ENCODE results near the gene DENND2A.
"Not testable (repeated sequence)": the region's sequence is repeated elsewhere in the genome, so short reads cannot be mapped to it uniquely, and the experiment has no call there.

Gene DENND2A

GRCh38 chr7:140570120-140570519, 70.5 kb downstream of the DENND2A start:
- Histone ChIP-seq H3K9me3 (ENCODE audit: control insufficient read depth in 1 of 2, low read length in 2 of 2) (no peaks in the 10 kb centered on the region), H3K4me1 (ENCODE audit: control insufficient read depth in 1 of 2, insufficient read depth in 2 of 2, low read length in 2 of 2) (peaks cover 0 to 6% of the 10 kb centered on the region in 2 donors), H3K4me3 (ENCODE audit: low read depth in 1 of 2, low read length in 2 of 2) (no peak overlapping the region), H3K27ac (ENCODE audit: low read depth, low read length) (no peak overlapping the region), H3K9ac (ENCODE audit: low read depth in 1 of 2, low read length in 2 of 2) (no peak overlapping the region), H3K27me3 (ENCODE audit: control insufficient read depth in 1 of 2, insufficient read depth in 2 of 2, low read length in 2 of 2) (no peaks in the 10 kb centered on the region), H3K36me3 (ENCODE audit: control insufficient read depth in 1 of 2, insufficient read depth in 2 of 2, low read length in 2 of 2) (no peaks in the 10 kb centered on the region)

DNA sequence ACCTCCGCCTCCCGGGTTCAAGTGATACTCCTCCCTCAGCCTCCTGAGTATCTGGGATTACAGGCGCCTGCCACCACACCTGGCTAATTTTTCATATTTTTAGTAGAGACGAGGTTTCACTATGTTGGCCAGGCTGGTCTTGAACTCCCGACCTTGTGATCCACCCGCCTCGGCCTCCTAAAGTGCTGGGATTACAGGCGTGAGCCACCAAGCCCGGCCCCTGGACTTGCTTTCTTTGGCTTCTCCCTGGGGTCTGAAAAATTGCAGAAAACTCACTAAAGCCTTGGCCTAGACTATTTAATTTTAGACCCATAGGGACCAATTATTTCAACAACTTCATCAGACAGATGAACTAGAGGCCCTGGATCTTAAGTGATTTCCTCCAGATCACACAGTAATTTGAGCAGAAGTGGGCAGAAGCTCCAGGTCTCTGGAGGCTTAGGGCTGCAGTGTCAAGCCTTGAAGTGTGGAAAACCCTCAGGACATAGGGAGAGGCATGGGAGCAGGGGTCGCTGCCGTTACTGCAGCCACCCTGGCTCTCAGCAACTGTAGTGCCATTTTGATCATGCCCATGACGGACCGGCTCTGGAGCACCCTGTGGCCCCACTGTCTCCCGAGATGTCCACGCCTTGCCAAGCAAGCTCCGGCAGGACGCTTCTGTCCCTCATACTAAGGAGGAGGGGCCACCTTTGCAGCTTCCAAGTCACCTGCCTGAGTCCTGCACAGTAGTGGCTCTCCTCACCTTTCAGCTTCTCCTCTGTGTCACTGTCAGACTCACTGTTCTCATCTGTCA, 72.4 kb downstream of the DENND2A start:
- H3K27me3 ChIP-seq (ENCODE audit: control insufficient read depth in 1 of 2, insufficient read depth in 2 of 2, low read length in 2 of 2) = no peaks in the 10 kb centered on the region
- no peak overlapping the region for H3K4me3 ChIP-seq (ENCODE audit: low read depth in 1 of 2, low read length in 2 of 2)
- no peak overlapping the region for H3K9ac ChIP-seq (ENCODE audit: low read depth in 1 of 2, low read length in 2 of 2)
- H3K36me3 ChIP-seq (ENCODE audit: control insufficient read depth in 1 of 2, insufficient read depth in 2 of 2, low read length in 2 of 2) = no peaks in the 10 kb centered on the region
- H3K9me3 ChIP-seq (ENCODE audit: control insufficient read depth in 1 of 2, low read length in 2 of 2) = no peaks in the 10 kb centered on the region
- H3K4me1 ChIP-seq (ENCODE audit: control insufficient read depth in 1 of 2, insufficient read depth in 2 of 2, low read length in 2 of 2) = peaks cover 6 to 13% of the 10 kb centered on the region in 2 donors
- no peak overlapping the region for H3K27ac ChIP-seq (ENCODE audit: low read depth, low read length)

DNA sequence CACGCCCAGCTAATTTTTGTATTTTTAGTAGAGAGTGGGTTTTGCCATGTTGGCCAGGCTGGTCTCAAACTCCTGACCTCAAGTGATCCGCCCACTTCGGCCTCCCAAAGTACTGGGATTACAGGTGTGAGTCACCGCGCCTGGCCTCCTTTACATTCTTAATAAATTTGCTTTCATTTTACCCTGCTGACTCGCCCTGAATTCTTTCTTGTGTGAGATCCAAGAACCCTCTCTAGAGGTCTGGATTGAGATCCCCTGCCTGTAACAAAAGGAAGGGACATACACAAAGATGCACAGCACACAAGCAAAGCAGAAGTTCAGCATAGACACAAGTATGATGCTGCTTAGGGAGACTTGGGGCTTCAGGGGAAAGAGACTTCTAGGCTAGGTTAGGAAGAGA, 74.4 kb downstream of the DENND2A start:
- H3K9me3 ChIP-seq (ENCODE audit: control insufficient read depth in 1 of 2, low read length in 2 of 2); H3K4me3 ChIP-seq (ENCODE audit: low read depth in 1 of 2, low read length in 2 of 2); H3K27ac ChIP-seq (ENCODE audit: low read depth, low read length); H3K9ac ChIP-seq (ENCODE audit: low read depth in 1 of 2, low read length in 2 of 2); H3K27me3 ChIP-seq (ENCODE audit: control insufficient read depth in 1 of 2, insufficient read depth in 2 of 2, low read length in 2 of 2); H3K36me3 ChIP-seq (ENCODE audit: control insufficient read depth in 1 of 2, insufficient read depth in 2 of 2, low read length in 2 of 2): not testable (repeated sequence)
- peaks cover 6 to 13% of the 10 kb centered on the region in 2 donors for H3K4me1 ChIP-seq (ENCODE audit: control insufficient read depth in 1 of 2, insufficient read depth in 2 of 2, low read length in 2 of 2)

DNA sequence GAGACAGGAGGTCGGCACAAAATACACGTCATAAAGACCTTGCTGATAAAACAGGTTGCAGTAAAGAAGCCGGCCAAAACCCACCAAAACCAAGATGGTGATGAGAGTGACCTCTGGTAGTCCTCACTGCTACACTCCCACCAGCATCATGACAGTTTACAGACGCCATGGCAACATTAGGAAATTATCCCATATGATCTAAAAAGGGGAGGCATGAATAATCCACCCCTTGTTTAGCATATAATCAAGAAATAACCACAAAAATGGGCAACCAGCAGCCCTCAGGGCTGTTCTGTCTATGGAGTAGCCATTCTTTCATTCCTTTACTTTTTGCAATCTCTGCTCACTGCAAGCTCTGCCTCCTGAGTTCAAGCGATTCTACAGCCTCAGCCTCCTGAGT, 74.9 kb downstream of the DENND2A start:
- not testable (repeated sequence) for H3K27ac ChIP-seq (ENCODE audit: low read depth, low read length); H3K27me3 ChIP-seq (ENCODE audit: control insufficient read depth in 1 of 2, insufficient read depth in 2 of 2, low read length in 2 of 2); H3K4me3 ChIP-seq (ENCODE audit: low read depth in 1 of 2, low read length in 2 of 2); H3K9ac ChIP-seq (ENCODE audit: low read depth in 1 of 2, low read length in 2 of 2); H3K9me3 ChIP-seq (ENCODE audit: control insufficient read depth in 1 of 2, low read length in 2 of 2); H3K36me3 ChIP-seq (ENCODE audit: control insufficient read depth in 1 of 2, insufficient read depth in 2 of 2, low read length in 2 of 2)
- peaks cover 6 to 13% of the 10 kb centered on the region in 2 donors for H3K4me1 ChIP-seq (ENCODE audit: control insufficient read depth in 1 of 2, insufficient read depth in 2 of 2, low read length in 2 of 2)

- no peak overlapping the region for H3K9ac ChIP-seq (ENCODE audit: low read depth in 1 of 2, low read length in 2 of 2)
- no peaks in the 10 kb centered on the region for H3K9me3 ChIP-seq (ENCODE audit: control insufficient read depth in 1 of 2, low read length in 2 of 2)
- no peaks in the 10 kb centered on the region for H3K36me3 ChIP-seq (ENCODE audit: control insufficient read depth in 1 of 2, insufficient read depth in 2 of 2, low read length in 2 of 2)
- no peaks in the 10 kb centered on the region for H3K27me3 ChIP-seq (ENCODE audit: control insufficient read depth in 1 of 2, insufficient read depth in 2 of 2, low read length in 2 of 2)
- H3K27ac ChIP-seq (ENCODE audit: low read depth, low read length) = no peak overlapping the region
- peaks cover 6 to 13% of the 10 kb centered on the region in 2 donors for H3K4me1 ChIP-seq (ENCODE audit: control insufficient read depth in 1 of 2, insufficient read depth in 2 of 2, low read length in 2 of 2)
- no peak overlapping the region for H3K4me3 ChIP-seq (ENCODE audit: low read depth in 1 of 2, low read length in 2 of 2)
Measured at GRCh38 chr7:140564643-140565042, 76.0 kb downstream of the DENND2A start.

GRCh38 chr7:140562926-140563481, 77.6 kb downstream of the DENND2A start:
- H3K27ac ChIP-seq (ENCODE audit: low read depth, low read length) = no peak overlapping the region
- H3K9ac ChIP-seq (ENCODE audit: low read depth in 1 of 2, low read length in 2 of 2) = no peak overlapping the region
- H3K4me1 ChIP-seq (ENCODE audit: control insufficient read depth in 1 of 2, insufficient read depth in 2 of 2, low read length in 2 of 2) = peaks cover 6 to 13% of the 10 kb centered on the region in 2 donors
- H3K4me3 ChIP-seq (ENCODE audit: low read depth in 1 of 2, low read length in 2 of 2) = no peak overlapping the region
- no peaks in the 10 kb centered on the region for H3K9me3 ChIP-seq (ENCODE audit: control insufficient read depth in 1 of 2, low read length in 2 of 2)
- peaks cover 0 to 2% of the 10 kb centered on the region in 2 donors for H3K36me3 ChIP-seq (ENCODE audit: control insufficient read depth in 1 of 2, insufficient read depth in 2 of 2, low read length in 2 of 2)
- no peaks in the 10 kb centered on the region for H3K27me3 ChIP-seq (ENCODE audit: control insufficient read depth in 1 of 2, insufficient read depth in 2 of 2, low read length in 2 of 2)

DNA sequence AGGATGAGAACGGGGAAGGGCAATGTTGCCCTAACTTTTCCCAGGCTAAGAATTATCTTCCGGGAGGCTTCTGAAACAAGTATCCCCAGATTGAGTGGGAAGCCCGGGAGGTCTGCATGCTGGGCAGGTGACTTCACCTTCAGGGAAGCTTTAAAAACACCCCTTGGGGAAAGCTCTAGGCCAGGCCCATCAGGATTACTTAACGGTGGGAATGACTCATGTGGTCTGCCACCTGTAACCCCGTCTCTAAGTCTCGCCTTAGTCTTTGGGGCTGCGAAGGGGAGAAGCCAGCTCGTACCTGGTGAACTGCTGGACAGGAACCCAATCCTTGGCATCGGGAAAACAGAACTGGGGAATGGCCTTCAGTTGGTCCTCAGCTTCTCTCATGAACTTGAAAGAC, 81.2 kb downstream of the DENND2A start:
- no peaks in the 10 kb centered on the region for H3K27me3 ChIP-seq (ENCODE audit: control insufficient read depth in 1 of 2, insufficient read depth in 2 of 2, low read length in 2 of 2)
- peaks cover 0 to 3% of the 10 kb centered on the region in 2 donors for H3K36me3 ChIP-seq (ENCODE audit: control insufficient read depth in 1 of 2, insufficient read depth in 2 of 2, low read length in 2 of 2)
- H3K4me1 ChIP-seq (ENCODE audit: control insufficient read depth in 1 of 2, insufficient read depth in 2 of 2, low read length in 2 of 2) = peaks cover 0 to under 1% of the 10 kb centered on the region in 2 donors
- no peak overlapping the region for H3K27ac ChIP-seq (ENCODE audit: low read depth, low read length)
- no peak overlapping the region for H3K4me3 ChIP-seq (ENCODE audit: low read depth in 1 of 2, low read length in 2 of 2)
- no peak overlapping the region for H3K9ac ChIP-seq (ENCODE audit: low read depth in 1 of 2, low read length in 2 of 2)
- no peaks in the 10 kb centered on the region for H3K9me3 ChIP-seq (ENCODE audit: control insufficient read depth in 1 of 2, low read length in 2 of 2)

- no peaks in the 10 kb centered on the region for H3K9me3 ChIP-seq (ENCODE audit: control insufficient read depth in 1 of 2, low read length in 2 of 2)
- no peaks in the 10 kb centered on the region for H3K4me1 ChIP-seq (ENCODE audit: control insufficient read depth in 1 of 2, insufficient read depth in 2 of 2, low read length in 2 of 2)
- no peak overlapping the region for H3K9ac ChIP-seq (ENCODE audit: low read depth in 1 of 2, low read length in 2 of 2)
- no peaks in the 10 kb centered on the region for H3K27me3 ChIP-seq (ENCODE audit: control insufficient read depth in 1 of 2, insufficient read depth in 2 of 2, low read length in 2 of 2)
- no peak overlapping the region for H3K4me3 ChIP-seq (ENCODE audit: low read depth in 1 of 2, low read length in 2 of 2)
- H3K27ac ChIP-seq (ENCODE audit: low read depth, low read length) = no peak overlapping the region
- H3K36me3 ChIP-seq (ENCODE audit: control insufficient read depth in 1 of 2, insufficient read depth in 2 of 2, low read length in 2 of 2) = peaks cover 0 to 3% of the 10 kb centered on the region in 2 donors
Measured at GRCh38 chr7:140557809-140558518, 82.6 kb downstream of the DENND2A start.

- peaks cover 0 to 3% of the 10 kb centered on the region in 2 donors for H3K36me3 ChIP-seq (ENCODE audit: control insufficient read depth in 1 of 2, insufficient read depth in 2 of 2, low read length in 2 of 2)
- H3K9me3 ChIP-seq (ENCODE audit: control insufficient read depth in 1 of 2, low read length in 2 of 2) = no peaks in the 10 kb centered on the region
- no peaks in the 10 kb centered on the region for H3K27me3 ChIP-seq (ENCODE audit: control insufficient read depth in 1 of 2, insufficient read depth in 2 of 2, low read length in 2 of 2)
- no peak overlapping the region for H3K27ac ChIP-seq (ENCODE audit: low read depth, low read length)
- H3K9ac ChIP-seq (ENCODE audit: low read depth in 1 of 2, low read length in 2 of 2) = no peak overlapping the region
- no peak overlapping the region for H3K4me3 ChIP-seq (ENCODE audit: low read depth in 1 of 2, low read length in 2 of 2)
- no peaks in the 10 kb centered on the region for H3K4me1 ChIP-seq (ENCODE audit: control insufficient read depth in 1 of 2, insufficient read depth in 2 of 2, low read length in 2 of 2)
Measured at GRCh38 chr7:140557069-140557468, 83.5 kb downstream of the DENND2A start.

DNA sequence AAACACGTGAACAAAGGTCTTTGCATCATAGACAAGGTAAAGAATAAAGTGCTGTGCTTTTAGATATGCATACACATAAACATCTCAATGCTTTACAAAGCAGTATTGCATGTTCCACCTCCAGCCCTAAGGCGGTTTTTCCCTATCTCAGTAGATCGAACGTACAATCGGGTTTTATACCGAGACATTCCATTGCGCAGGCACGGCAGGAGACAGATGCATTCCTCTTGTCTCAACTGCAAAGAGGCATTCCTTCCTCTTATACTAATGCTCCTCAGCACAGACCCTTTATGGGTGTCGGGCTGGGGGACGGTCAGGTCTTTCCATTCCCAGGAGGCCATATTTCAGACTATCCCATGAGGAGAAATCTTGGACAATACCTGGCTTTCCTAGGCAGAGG, 87.4 kb downstream of the DENND2A start:
- H3K4me3 ChIP-seq (ENCODE audit: low read depth in 1 of 2, low read length in 2 of 2); H3K27ac ChIP-seq (ENCODE audit: low read depth, low read length); H3K4me1 ChIP-seq (ENCODE audit: control insufficient read depth in 1 of 2, insufficient read depth in 2 of 2, low read length in 2 of 2); H3K27me3 ChIP-seq (ENCODE audit: control insufficient read depth in 1 of 2, insufficient read depth in 2 of 2, low read length in 2 of 2); H3K9me3 ChIP-seq (ENCODE audit: control insufficient read depth in 1 of 2, low read length in 2 of 2); H3K36me3 ChIP-seq (ENCODE audit: control insufficient read depth in 1 of 2, insufficient read depth in 2 of 2, low read length in 2 of 2); H3K9ac ChIP-seq (ENCODE audit: low read depth in 1 of 2, low read length in 2 of 2): not testable (repeated sequence)

Data from duodenal mucosa (tissue), 2 donors.